ENCODE measurements around the gene ITFG1.
"Not testable (repeated sequence)": the region's sequence is repeated elsewhere in the genome, so short reads cannot be mapped to it uniquely, and the experiment has no call there.

ITFG1 gene

GRCh38 chr16:47139561-47140185 lies 321.2 kb downstream of the ITFG1 start:
- TF ChIP-seq CTCF (IDR thresholded peaks at IDR 0.05; ENCODE audit: low read depth, low read length, missing control alignments), result no peak
- DNase-seq (ENCODE audit: extremely low read depth, low read depth), result no peak
- no peak overlapping the region for H3K4me3 ChIP-seq (replicated peaks; ENCODE audit: low read depth, low read length)

GRCh38 chr16:47137925-47138324 lies 322.9 kb downstream of the ITFG1 start:
- not testable (repeated sequence) for DNase-seq (ENCODE audit: extremely low read depth, low read depth); H3K4me3 ChIP-seq (replicated peaks; ENCODE audit: low read depth, low read length)

- no peak for DNase-seq (ENCODE audit: extremely low read depth, low read depth)
- no peak overlapping the region for H3K4me3 ChIP-seq (replicated peaks; ENCODE audit: low read depth, low read length)
- TF ChIP-seq CTCF (IDR thresholded peaks at IDR 0.05; ENCODE audit: low read depth, low read length, missing control alignments), result no peak
Observed at GRCh38 chr16:47136099-47136842, 324.6 kb downstream of the ITFG1 start.

GRCh38 chr16:47134550-47134949 lies 326.3 kb downstream of the ITFG1 start:
- no peak for TF ChIP-seq CTCF (IDR thresholded peaks at IDR 0.05; ENCODE audit: low read depth, low read length, missing control alignments)
- DNase-seq (ENCODE audit: extremely low read depth, low read depth), result no peak
- H3K4me3 ChIP-seq (replicated peaks; ENCODE audit: low read depth, low read length), result no peak overlapping the region

GRCh38 chr16:47132308-47132707 lies 328.6 kb downstream of the ITFG1 start:
- no peak for TF ChIP-seq CTCF (IDR thresholded peaks at IDR 0.05; ENCODE audit: low read depth, low read length, missing control alignments)

GRCh38 chr16:47129755-47130435 lies 331.0 kb downstream of the ITFG1 start:
- no peak for TF ChIP-seq CTCF (IDR thresholded peaks at IDR 0.05; ENCODE audit: low read depth, low read length, missing control alignments)
- no peak for DNase-seq (ENCODE audit: extremely low read depth, low read depth)
- no peak overlapping the region for H3K4me3 ChIP-seq (replicated peaks; ENCODE audit: low read depth, low read length)

More at GRCh38 chr16:47132308-47132707, 328.6 kb downstream of the ITFG1 start:
- DNase-seq (ENCODE audit: extremely low read depth, low read depth), result no peak
- no peak overlapping the region for H3K4me3 ChIP-seq (replicated peaks; ENCODE audit: low read depth, low read length)

- no peak for TF ChIP-seq CTCF (IDR thresholded peaks at IDR 0.05; ENCODE audit: low read depth, low read length, missing control alignments)
- H3K4me3 ChIP-seq (replicated peaks; ENCODE audit: low read depth, low read length), result no peak overlapping the region
- no peak for DNase-seq (ENCODE audit: extremely low read depth, low read depth)
Observed at GRCh38 chr16:47127541-47127940, 333.3 kb downstream of the ITFG1 start.

Data from HFF-Myc (cell line).